Measurements from ENCODE around the gene KCNJ16.

GRCh38 chr17:70124723-70125122, 49.7 kb downstream of the KCNJ16 start:
- no peak for TF ChIP-seq CTCF (IDR thresholded peaks at IDR 0.05)
- TF ChIP-seq POLR2A (IDR thresholded peaks at IDR 0.05) = no peak
- no peak for TF ChIP-seq POLR2AphosphoS5 (IDR thresholded peaks at IDR 0.05; ENCODE audit: insufficient read depth in 1 of 2, low read depth in 1 of 2)

All from vagina (tissue), 2 donors.